Stimulated activated CD4-positive, alpha-beta T cell treated with anti-CD3 and anti-CD28 coated beads, TNF-alpha, amount 100 ng/mL, for 4 hours (primary cell): ENCODE measurements around the gene ACO2.
"Not testable (repeated sequence)": the region's sequence is repeated elsewhere in the genome, so short reads cannot be mapped to it uniquely, and the experiment has no call there.

ENCODE experiments used
- DNase-seq, 3 experiments: peaks; one replicate each; pipeline ENCODE4 v3.0.0-alpha.2; 2020; ENCODE audit warnings: low read depth in 3 of 3

ACO2 gene

DNA sequence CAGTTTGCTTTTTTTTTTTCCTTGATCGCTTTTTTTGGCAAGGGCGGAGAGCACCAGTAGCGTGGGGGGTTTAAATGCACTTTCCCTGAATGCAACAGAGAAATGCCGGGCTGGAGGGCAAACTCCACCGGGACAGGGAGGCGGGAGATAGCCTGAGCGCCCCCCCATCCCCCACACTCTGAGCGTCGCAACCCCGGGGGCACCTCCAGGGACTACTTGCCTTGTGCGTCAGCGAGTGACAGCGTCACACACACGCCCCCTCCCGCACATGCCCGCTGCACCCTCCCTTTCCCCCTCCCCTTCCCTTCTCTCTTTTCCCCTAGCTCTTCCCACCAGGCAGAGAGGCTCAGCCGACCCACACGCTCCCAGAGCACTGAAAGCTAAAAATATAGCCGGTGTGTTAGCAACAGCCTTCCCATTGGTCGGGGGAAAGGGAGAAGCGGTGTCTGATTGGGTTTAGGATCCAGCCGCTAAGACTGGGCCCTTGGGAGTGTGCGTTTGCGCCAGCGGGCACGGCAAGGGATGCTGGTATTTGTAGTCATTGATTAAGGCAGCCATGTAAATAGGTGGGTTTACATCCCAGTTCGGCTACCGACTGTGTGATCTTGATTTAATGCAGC is 20.6 kb upstream of the ACO2 start:
- DNase-seq: peak; percentile 61 to 83 (median 76)

- no peak for DNase-seq
Measured at GRCh38 chr22:41458161-41458728, 10.7 kb upstream of the ACO2 start.

GRCh38 chr22:41459431-41459830 is 9.5 kb upstream of the ACO2 start:
- DNase-seq: no peak

- not testable (repeated sequence) for DNase-seq
Measured at GRCh38 chr22:41460071-41460470, 8.8 kb upstream of the ACO2 start.

DNA sequence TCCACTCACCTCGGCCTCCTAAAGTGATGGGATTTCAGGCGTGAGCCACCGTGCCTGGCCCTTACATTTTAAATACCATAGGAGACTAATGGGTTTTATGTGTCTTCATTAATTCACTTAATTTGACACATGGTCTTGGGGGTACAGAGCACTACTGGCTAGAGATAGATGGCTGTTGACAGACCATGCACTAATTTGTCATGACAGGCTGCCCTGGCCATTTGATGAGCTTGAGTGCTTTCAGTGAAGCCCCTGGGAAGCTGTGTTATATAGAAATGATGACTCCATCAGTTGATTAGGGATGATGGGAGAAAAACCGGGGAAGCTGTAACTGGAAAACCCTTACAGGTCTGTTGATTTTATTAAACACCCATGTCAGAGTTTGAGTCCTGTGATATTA is 7.0 kb upstream of the ACO2 start:
- no peak for DNase-seq

- DNase-seq: no peak
Measured at GRCh38 chr22:41469218-41469851, 418 bp downstream of the ACO2 start.

- no peak for DNase-seq
Measured at GRCh38 chr22:41470886-41471285, 2.0 kb downstream of the ACO2 start.

- no peak for DNase-seq
Measured at GRCh38 chr22:41471568-41471967, 2.7 kb downstream of the ACO2 start.

DNA sequence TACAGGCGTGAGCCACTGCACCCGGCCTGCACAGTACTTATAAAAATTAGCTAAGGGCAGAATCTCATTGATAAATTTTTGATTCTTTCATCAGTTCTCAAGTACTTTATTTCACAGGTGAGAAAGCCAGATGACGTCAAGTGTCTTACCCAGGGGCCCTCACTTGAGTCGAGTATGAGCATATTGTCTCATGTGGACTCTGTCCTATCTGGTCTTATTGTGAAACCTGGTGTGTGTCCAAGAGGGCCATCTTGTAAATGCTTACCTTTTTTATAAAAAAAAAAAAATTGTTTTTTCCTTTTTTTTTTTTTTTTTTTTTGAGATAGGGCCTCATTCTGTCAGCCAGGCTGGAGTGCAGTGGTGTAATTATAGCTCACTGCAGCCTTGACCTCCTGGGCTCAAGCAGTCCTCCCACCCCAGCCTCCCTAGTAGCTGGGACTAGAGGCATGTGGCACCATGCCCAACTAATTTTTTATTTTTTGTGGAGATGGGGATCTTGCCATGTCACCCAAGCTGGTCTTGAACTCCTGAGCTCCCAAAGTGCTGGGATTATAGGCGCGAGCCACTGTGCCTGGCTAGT is 6.0 kb downstream of the ACO2 start:
- no peak for DNase-seq

DNA sequence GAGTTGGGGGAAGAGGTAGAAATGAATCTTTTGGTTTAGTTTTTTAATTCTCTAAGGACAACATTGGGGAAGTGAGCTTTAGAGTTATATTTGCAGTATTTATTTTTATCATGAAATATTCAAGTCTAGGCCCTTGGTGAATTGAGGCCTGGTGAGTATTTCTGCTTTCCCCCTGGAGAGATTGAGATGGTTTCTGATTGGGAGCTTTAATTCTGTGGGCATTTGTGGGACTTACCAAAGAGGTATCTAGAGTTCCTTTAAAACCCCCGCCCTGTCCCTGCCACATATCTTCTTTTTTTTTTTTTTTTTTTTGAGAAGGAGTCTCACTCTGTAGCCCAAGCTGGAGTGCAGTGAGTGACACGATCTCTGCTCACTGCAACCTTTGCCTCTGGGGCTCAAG is 9.6 kb downstream of the ACO2 start:
- DNase-seq: no peak

DNA sequence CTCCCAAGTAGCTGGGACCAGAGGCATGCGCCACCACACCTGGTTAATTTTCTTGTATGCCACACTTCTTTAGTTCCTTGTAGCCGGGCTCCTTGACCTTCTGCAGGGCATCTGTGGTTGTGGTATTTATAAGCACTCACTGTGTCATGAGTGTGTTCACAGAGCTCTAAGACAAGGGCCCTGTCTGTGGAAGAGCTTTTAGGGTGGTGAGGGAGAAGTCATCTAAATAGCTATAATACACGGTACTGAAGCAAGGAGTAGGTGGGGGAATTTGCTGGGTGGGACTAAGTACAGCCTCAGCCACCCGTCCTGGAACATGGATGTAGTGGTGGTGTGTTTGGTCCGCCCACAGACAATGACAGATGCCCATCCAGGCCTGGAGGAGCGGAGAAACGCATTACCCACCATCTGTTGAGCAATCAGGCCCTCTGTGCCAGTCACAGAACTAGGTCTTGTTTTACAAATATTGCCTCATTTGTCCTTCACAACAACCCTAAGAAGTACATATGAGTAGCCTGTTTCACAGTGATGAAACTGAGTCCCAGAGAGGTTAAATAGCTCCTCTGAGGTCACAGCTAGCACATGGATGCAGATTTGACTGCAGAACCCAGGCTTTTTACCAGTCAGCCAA is 10.1 kb downstream of the ACO2 start:
- no peak for DNase-seq

DNA sequence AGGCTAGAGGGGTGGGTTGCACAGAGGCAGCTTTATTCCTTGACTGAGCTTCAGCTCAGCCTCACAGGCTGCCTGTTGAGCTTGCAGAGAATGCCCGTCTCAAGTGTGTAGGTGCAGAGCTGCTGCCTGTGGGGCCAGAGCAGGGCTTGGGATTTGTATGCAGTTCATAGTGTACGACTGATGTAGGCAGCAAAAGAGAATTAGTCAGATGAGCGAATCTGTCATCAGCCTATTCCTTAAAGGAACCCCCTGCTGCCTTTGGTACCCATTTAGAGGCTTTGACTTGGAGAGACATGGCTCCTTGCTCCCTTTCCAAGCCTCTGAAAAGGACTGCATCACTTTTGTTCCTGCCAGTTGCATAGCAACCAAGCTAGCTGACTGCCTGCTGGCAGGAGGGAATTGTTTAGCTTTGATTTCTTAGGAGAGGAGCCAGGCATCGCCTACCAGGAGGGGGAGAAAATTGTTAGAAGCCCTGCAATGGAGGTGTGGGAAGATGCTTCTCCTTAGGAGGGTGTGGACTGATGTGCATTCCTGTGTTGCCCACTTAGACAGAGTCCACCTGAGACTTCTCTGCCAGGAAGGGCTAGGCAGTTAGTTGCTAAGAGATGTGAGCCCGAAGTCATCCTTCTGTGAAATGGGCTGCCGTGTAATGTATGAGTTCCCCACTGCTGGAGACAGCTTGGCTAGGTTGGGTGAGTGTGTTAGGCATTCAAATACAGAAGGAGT is 10.9 kb downstream of the ACO2 start:
- DNase-seq: no peak

- no peak for DNase-seq
Measured at GRCh38 chr22:41480397-41480735, 11.4 kb downstream of the ACO2 start.

- DNase-seq: no peak
Measured at GRCh38 chr22:41481131-41481830, 12.4 kb downstream of the ACO2 start.

GRCh38 chr22:41481925-41482318 is 13.0 kb downstream of the ACO2 start:
- DNase-seq: no peak

DNA sequence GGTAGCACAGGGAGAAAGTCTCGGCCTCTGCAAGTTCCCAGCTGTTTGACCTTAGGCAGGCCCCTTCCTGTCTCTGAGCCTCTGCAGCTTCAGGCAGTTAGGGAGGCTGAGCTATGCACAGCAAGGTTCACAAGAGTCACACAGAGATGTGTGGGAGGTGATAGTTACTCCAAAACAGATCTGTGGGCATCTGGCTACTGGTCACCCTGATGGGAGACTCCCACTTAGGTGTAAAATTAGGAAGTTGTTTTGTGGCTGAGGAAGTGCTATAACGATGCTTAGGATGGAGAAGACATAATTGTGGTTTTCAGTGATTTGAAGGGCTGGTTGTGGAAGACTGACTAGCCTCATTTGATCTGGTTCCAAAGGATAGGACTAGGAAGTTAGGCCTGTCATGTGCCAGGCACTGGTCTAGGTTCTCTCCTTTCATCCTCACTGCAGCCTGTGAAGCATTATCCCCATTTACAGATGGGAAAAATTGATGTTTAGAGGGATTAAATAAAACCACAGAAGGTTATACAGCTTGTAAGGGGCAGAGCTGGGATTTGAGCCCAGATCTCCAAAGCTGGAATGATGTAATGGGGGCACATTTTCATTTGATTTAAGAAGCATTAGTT is 13.5 kb downstream of the ACO2 start:
- no peak for DNase-seq

DNA sequence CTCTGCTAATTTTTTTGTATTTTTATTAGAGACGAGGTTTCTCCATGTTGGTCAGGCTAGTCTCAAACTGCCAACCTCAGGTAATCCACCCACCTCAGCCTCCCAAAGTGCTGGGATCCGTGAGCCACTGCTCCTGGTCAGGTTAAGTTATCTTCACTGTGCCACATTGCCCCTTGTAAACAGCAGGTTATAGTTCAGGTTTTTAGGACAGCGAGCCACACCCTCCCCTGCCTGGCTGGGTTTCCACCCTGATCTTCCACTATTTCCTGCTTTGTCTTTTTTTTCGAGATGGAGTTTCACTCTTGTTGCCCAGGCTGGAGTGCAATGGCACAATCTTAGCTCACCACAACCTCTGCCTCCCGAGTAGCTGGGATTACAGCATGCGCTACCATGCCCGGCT is 16.1 kb downstream of the ACO2 start:
- DNase-seq: no peak

- no peak for DNase-seq
Measured at GRCh38 chr22:41487037-41487935, 18.4 kb downstream of the ACO2 start.

DNA sequence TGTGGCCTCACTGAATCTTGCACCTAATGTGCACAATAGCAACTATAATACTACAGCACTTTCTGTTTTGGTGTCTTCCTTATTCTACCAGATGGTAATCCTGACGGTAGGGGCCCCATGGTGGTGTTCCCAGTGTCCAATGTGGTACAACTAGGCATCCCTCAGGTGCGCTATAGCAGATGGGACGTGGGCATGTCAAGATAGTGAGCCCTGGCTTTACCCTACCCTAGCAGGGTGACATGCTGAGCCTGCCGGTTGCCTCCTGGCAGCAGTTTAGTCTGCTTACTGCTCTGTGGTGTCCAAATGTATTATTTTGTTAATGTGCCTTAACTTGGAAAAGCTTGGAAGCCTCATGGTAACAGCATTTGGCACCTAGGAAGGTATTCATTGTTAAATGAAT is 19.2 kb downstream of the ACO2 start:
- DNase-seq: no peak
